Measurements from ENCODE around the gene PTCD2.

PTCD2 gene

GRCh38 chr5:72351376-72351775, 31.2 kb downstream of the PTCD2 start:
- DNase-seq, result no peak

GRCh38 chr5:72352616-72353015, 32.4 kb downstream of the PTCD2 start:
- DNase-seq, result no peak

- DNase-seq, result no peak
These were observed 32.9 kb downstream of the PTCD2 start for GRCh38 chr5:72353046-72353445.

- no peak for DNase-seq
These were observed 35.6 kb downstream of the PTCD2 start for GRCh38 chr5:72355706-72356299.

- no peak for DNase-seq
These were observed 36.2 kb downstream of the PTCD2 start for GRCh38 chr5:72356361-72356760.

GRCh38 chr5:72358925-72359324, 38.8 kb downstream of the PTCD2 start:
- no peak for DNase-seq

- no peak for DNase-seq
These were observed 39.7 kb downstream of the PTCD2 start for GRCh38 chr5:72359886-72360285.

GRCh38 chr5:72363166-72363802, 43.1 kb downstream of the PTCD2 start:
- no peak for DNase-seq

GRCh38 chr5:72364171-72364570, 44.0 kb downstream of the PTCD2 start:
- no peak for DNase-seq

GRCh38 chr5:72364951-72365350, 44.8 kb downstream of the PTCD2 start:
- no peak for DNase-seq

- no peak for DNase-seq
These were observed 46.3 kb downstream of the PTCD2 start for GRCh38 chr5:72366324-72366976.

GRCh38 chr5:72368271-72368670, 48.1 kb downstream of the PTCD2 start:
- no peak for DNase-seq

- DNase-seq, result no peak
These were observed 49.1 kb downstream of the PTCD2 start for GRCh38 chr5:72369301-72369700.

GRCh38 chr5:72369711-72370110, 49.5 kb downstream of the PTCD2 start:
- DNase-seq, result no peak

GRCh38 chr5:72372331-72372730, 52.2 kb downstream of the PTCD2 start:
- DNase-seq, result no peak

- DNase-seq, result no peak
These were observed 52.8 kb downstream of the PTCD2 start for GRCh38 chr5:72372923-72373322.

GRCh38 chr5:72374844-72375243, 54.7 kb downstream of the PTCD2 start:
- DNase-seq, result no peak

- no peak for DNase-seq
These were observed 56.2 kb downstream of the PTCD2 start for GRCh38 chr5:72376381-72376780.

GRCh38 chr5:72377910-72378638, 57.9 kb downstream of the PTCD2 start:
- DNase-seq, result no peak

GRCh38 chr5:72378639-72379289, 58.6 kb downstream of the PTCD2 start:
- no peak for DNase-seq

- DNase-seq, result no peak
These were observed 59.8 kb downstream of the PTCD2 start for GRCh38 chr5:72379936-72380335.

- no peak for DNase-seq
These were observed 60.5 kb downstream of the PTCD2 start for GRCh38 chr5:72380492-72381274.

Data from activated CD8-positive, alpha-beta memory T cell treated with anti-CD3 and anti-CD28 coated beads, Interleukin-2, amount 50 U/mL, for 48 hours (primary cell).